T-cell (primary cell): ENCODE measurements around the gene SYT15. TPM values are rescaled to one million over a fixed set of nuclear protein-coding genes. Genes with fewer than 3 reads are reported as not detected.
"Not testable (repeated sequence)": the region's sequence is repeated elsewhere in the genome, so short reads cannot be mapped to it uniquely, and the experiment has no call there.

ENCODE experiments used
- ATAC-seq, 4 experiments: fragments of 200-7000 bp in 3 of 4; fragments of 150-1000 bp in 1 of 4; cut with Tn5 transposase; replicated peaks in 1 of 4; 1 replicate in 3 of 4; 2 replicates in 1 of 4; pipeline ENCODE4 v1.10.0; 2021; ENCODE audit warnings: moderate library complexity in 3 of 4, mild to moderate bottlenecking in 2 of 4, moderate number of reproducible peaks in 1 of 4
- CTCF ChIA-PET, 2 donors: fragments of 300-600 bp; sonication (Branson Sonifier 250); formaldehyde crosslinking; loops; one replicate each; lab custom pipeline; 2022; ENCODE audit warnings: antibody characterized with exemption in 2 of 2; lab: Charles Lee
- POLR2A ChIA-PET, 2 donors: fragments of 300-600 bp; sonication (Branson Sonifier 250); formaldehyde crosslinking; loops; one replicate each; lab custom pipeline; 2022; ENCODE audit warnings: antibody characterized with exemption in 2 of 2; lab: Charles Lee
- DNase-seq, 35 experiments: peaks; one replicate each; pipeline versions ENCODE4 v3.0.0 to v3.0.0-alpha.2; 2013 to 2023
- H3K27ac ChIP-seq: one replicate; pipeline ENCODE4 v1.5.1; 2013; ENCODE audit warnings: low read length
- H3K27me3 ChIP-seq, 2 experiments: replicated peaks in 1 of 2; 1 replicate in 1 of 2; 2 replicates in 1 of 2; pipeline versions ENCODE4 v1.6.1 to v1.7.0; 2013; ENCODE audit warnings: low read length in 1 of 2, mixed read lengths in 1 of 2; ENCODE audit not compliant: control insufficient read depth in 2 of 2, insufficient read depth in 2 of 2; ENCODE audit errors: extremely low read depth in 1 of 2
- H3K36me3 ChIP-seq, 2 donors: 1 replicate in 1 of 2; 2 replicates in 1 of 2; pipeline versions ENCODE4 v1.6.1 to v1.7.0; 2013; ENCODE audit warnings: low read length in 1 of 2; ENCODE audit not compliant: control insufficient read depth in 2 of 2, insufficient read depth in 1 of 2; ENCODE audit errors: extremely low read depth in 1 of 2
- H3K4me1 ChIP-seq, 2 experiments: 1 replicate in 1 of 2; 2 replicates in 1 of 2; pipeline versions ENCODE4 v1.6.1 to v1.7.0; 2013; ENCODE audit warnings: low read length in 2 of 2, mixed read lengths in 1 of 2; ENCODE audit not compliant: insufficient read depth in 2 of 2, control insufficient read depth in 1 of 2; ENCODE audit errors: extremely low read depth in 1 of 2
- H3K4me3 ChIP-seq, 2 donors: 1 replicate in 1 of 2; 2 replicates in 1 of 2; pipeline versions ENCODE4 v1.5.1 to v1.7.0; 2013; ENCODE audit warnings: mild to moderate bottlenecking in 2 of 2, low read length in 1 of 2, moderate library complexity in 1 of 2; ENCODE audit not compliant: control insufficient read depth in 1 of 2; ENCODE audit errors: extremely low read depth in 1 of 2
- H3K9me3 ChIP-seq: 2 replicates; pipeline ENCODE4 v1.7.0; 2013
- H3K27ac Mint-ChIP-seq, 2 donors: one replicate each; pipeline ENCODE4 v1.8.0; 2020 to 2021; ENCODE audit warnings: mild to moderate bottlenecking in 2 of 2, mixed read lengths in 2 of 2
- H3K27me3 Mint-ChIP-seq, 2 donors: one replicate each; pipeline ENCODE4 v1.8.0; 2021 to 2022; ENCODE audit warnings: mixed read lengths in 2 of 2
- H3K36me3 Mint-ChIP-seq: one replicate; pipeline ENCODE4 v1.8.0; 2021; ENCODE audit warnings: mixed read lengths
- H3K4me1 Mint-ChIP-seq, 3 donors: one replicate each; pipeline ENCODE4 v1.8.0; 2020 to 2022; ENCODE audit warnings: mixed read lengths in 3 of 3, mild to moderate bottlenecking in 1 of 3
- H3K4me3 Mint-ChIP-seq, 3 donors: one replicate each; pipeline ENCODE4 v1.8.0; 2020 to 2022; ENCODE audit warnings: mild to moderate bottlenecking in 3 of 3, mixed read lengths in 3 of 3, moderate library complexity in 3 of 3
- H3K9me3 Mint-ChIP-seq, 3 donors: one replicate each; pipeline ENCODE4 v1.8.0; 2020 to 2022; ENCODE audit warnings: mixed read lengths in 3 of 3
- WGBS: methylation state at CpG from one replicate; pipeline ENCODE4 v1.1.5; 2013; ENCODE audit warnings: missing lambda C conversion rate; ENCODE audit not compliant: insufficient coverage; 5-methylcytosine and 5-hydroxymethylcytosine counted together
- total RNA-seq, 35 experiments: library from RNA in 6 of 35; stranded (reverse) in 6 of 35; fragments of 120-200 nt in 1 of 35; gene quantifications; one replicate each; pipeline versions ENCODE4 v1.2.1 to v1.2.4 and lab custom pipeline; 2013 to 2026

The SYT15 gene
- total RNA-seq, 5 donors from 2014 or later (not counting 1 experiment from before 2014, with no cell fraction given): 0.98 to 1.7 (median 1.4) TPM; not detected in 1

DNA sequence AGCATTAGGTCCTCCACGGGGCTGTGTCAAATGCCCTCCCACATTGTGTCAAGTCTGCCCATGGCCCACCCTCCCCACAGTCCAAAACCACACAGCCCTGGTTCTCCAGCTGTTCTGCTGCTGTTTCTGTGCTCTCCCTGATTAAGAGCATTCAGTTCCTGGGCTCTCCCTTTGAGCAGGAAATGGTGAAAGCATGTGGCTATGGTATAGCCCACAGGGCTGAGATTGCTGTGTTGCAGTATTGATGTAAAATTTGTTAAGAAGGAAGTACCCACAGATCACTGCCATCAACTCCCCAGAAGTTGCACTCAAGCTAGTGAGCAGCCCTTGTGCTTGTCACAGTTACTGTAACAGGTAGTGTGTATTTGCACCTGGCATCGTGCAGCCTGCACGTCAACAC lies 9.3 kb downstream of the SYT15 start:
- H3K27ac ChIP-seq, H3K4me1 Mint-ChIP-seq, CTCF ChIA-PET, H3K27me3 ChIP-seq, H3K36me3 Mint-ChIP-seq, H3K4me1 ChIP-seq, H3K36me3 ChIP-seq, H3K9me3 ChIP-seq, H3K9me3 Mint-ChIP-seq, POLR2A ChIA-PET, H3K27ac Mint-ChIP-seq, H3K4me3 Mint-ChIP-seq, H3K27me3 Mint-ChIP-seq, H3K4me3 ChIP-seq, DNase-seq: not testable (repeated sequence)
- peak in 2 of 4 experiments; percentile 29 to 43 for ATAC-seq
- no CpG with 5 or more reads among the region's 3 CpGs for WGBS

DNA sequence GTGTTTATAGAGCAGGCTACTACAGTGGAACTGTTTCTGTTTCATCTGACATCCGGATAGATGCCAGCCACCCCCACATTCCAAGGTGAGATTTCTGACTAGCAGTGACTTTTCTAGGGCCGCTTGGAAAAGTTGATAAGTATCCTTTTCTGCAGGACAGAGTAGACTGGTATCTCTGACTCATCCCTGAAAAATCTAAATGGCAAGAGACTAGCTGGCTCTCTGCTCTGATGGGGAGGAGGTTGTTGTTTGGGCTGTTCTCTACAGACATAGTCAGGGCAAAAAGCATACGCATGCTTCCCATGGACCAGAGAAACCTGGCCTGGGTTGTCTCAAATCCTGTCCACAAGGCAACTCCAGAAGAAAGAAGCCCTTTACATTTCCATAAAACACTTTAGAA lies 10.7 kb downstream of the SYT15 start:
- H3K9me3 Mint-ChIP-seq, H3K4me3 Mint-ChIP-seq, H3K27me3 ChIP-seq, H3K27ac Mint-ChIP-seq, H3K36me3 ChIP-seq, ATAC-seq, H3K9me3 ChIP-seq, H3K27me3 Mint-ChIP-seq, H3K27ac ChIP-seq, DNase-seq, H3K4me3 ChIP-seq, H3K36me3 Mint-ChIP-seq, H3K4me1 ChIP-seq, H3K4me1 Mint-ChIP-seq, POLR2A ChIA-PET, CTCF ChIA-PET: not testable (repeated sequence)
- WGBS: no CpG with 5 or more reads among the region's 3 CpGs

DNA sequence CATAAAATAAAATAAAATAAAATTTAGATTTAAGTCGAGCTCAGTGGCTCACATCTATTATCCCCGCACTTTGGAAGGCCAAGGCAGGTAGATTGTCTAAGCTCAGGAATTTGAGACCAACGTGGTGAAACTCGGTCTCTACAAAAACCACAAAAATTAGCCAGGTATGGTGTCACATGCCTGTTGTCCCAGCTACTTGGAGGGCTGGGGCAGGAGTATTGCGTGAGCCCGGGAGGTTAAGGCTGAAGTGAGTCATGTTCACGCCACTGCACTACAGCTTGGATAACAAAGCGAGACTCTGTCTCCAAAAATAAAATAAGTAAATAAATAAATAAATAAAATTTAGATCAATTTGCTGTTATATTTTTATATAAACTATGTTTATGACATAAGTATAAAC lies 12.1 kb downstream of the SYT15 start:
- H3K27ac Mint-ChIP-seq, H3K4me1 Mint-ChIP-seq, DNase-seq, H3K4me3 ChIP-seq, ATAC-seq, H3K4me3 Mint-ChIP-seq, H3K4me1 ChIP-seq, H3K36me3 Mint-ChIP-seq, H3K27me3 ChIP-seq, CTCF ChIA-PET, H3K36me3 ChIP-seq, H3K27ac ChIP-seq, POLR2A ChIA-PET, H3K9me3 Mint-ChIP-seq, H3K27me3 Mint-ChIP-seq, H3K9me3 ChIP-seq: not testable (repeated sequence)
- no CpG with 5 or more reads among the region's 8 CpGs for WGBS

DNA sequence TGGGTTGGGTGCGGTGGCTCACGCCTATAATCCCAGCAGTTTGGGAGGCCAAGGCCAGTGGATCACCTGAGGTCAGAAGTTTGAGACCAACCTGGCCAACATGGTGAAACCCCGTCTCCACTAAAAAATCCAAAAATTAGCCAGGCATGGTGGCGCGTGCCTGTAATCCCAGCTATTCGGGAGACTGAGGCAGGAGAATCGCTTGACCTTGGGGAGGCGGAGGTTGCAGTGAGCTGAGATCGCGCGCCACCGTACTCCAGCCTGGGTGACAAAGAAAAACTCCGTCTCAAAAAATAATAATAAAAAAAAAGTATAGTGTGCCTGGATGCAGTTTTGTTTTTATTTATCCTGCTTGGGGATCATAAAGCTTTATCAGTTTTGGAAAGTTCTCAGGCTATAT lies 14.4 kb downstream of the SYT15 start:
- H3K9me3 ChIP-seq, DNase-seq, H3K27me3 ChIP-seq, H3K4me3 ChIP-seq, H3K27ac Mint-ChIP-seq, H3K36me3 ChIP-seq, H3K36me3 Mint-ChIP-seq, H3K4me1 Mint-ChIP-seq, H3K9me3 Mint-ChIP-seq, H3K27ac ChIP-seq, H3K4me3 Mint-ChIP-seq, H3K4me1 ChIP-seq, POLR2A ChIA-PET, H3K27me3 Mint-ChIP-seq, CTCF ChIA-PET, ATAC-seq: not testable (repeated sequence)
- no CpG with 5 or more reads among the region's 13 CpGs for WGBS

DNA sequence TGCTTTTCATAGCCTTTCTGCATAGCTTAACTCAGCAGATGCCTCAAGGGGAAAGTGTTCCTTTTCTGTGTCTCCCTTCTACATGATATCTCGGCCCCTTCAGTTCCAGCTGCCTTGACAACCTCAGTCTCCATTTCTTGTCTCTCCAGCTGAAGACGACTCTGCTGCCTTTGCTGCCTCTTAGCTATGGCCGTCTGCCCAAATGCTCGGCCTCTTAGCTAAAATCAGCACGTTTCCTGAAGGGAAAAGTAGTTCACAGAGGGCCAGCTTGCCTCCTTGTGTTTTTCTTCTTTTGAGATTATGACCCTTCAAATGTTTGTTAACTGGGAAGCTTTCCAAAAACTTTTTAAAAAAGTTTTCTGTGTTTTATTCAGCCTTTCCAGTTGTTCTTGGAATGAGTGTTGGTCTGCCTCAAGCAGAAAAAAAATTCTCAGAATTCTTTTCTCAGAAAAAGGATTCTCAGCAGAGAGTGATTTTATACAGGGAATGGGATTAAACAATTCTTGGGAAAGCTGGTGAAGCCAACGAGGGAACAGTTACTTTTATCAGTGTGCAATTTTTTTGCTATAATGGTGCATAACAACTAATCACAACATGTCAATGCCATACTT lies 15.6 kb downstream of the SYT15 start:
- H3K27ac Mint-ChIP-seq, DNase-seq, H3K36me3 ChIP-seq, ATAC-seq, H3K4me1 ChIP-seq, H3K36me3 Mint-ChIP-seq, H3K27me3 ChIP-seq, POLR2A ChIA-PET, H3K4me3 Mint-ChIP-seq, H3K9me3 ChIP-seq, H3K9me3 Mint-ChIP-seq, H3K27me3 Mint-ChIP-seq, H3K4me3 ChIP-seq, H3K4me1 Mint-ChIP-seq, H3K27ac ChIP-seq, CTCF ChIA-PET: not testable (repeated sequence)
- no CpG with 5 or more reads among the region's 6 CpGs for WGBS

DNA sequence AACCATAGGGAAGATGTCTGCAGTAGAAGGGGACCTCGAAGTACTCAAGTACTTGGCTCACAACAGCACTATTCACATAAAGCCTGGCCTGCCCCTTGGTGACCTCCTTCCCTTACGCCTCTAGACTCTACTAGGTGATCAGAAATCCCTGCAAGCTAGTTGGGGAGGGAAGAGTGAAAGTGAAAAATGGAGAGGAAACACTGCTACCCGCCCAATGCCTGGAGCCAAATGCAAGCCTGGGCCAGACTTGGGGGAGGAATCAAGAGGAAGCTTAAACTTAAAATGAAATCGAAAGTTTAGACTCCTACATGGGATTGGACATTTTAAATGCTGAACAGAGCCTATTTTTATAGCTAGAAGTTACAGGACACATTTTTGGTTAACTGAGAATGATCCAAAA lies 17.6 kb downstream of the SYT15 start:
- H3K36me3 ChIP-seq, H3K4me3 Mint-ChIP-seq, CTCF ChIA-PET, H3K9me3 ChIP-seq, H3K4me1 Mint-ChIP-seq, H3K27me3 Mint-ChIP-seq, H3K27me3 ChIP-seq, H3K36me3 Mint-ChIP-seq, POLR2A ChIA-PET, H3K9me3 Mint-ChIP-seq, H3K4me1 ChIP-seq, ATAC-seq, H3K27ac Mint-ChIP-seq, DNase-seq, H3K27ac ChIP-seq, H3K4me3 ChIP-seq: not testable (repeated sequence)
- no CpG with 5 or more reads among the region's 4 CpGs for WGBS
